ENCODE data around the gene C11orf54. TPM values are rescaled to one million over a fixed set of nuclear protein-coding genes. Genes with fewer than 3 reads are reported as not detected.
A peak's percentile ranks its signal among the peaks of the same experiment; 100 is the strongest.

C11orf54 gene
- total RNA-seq, 1 experiment from 2014 or later: 17.1 TPM

DNA sequence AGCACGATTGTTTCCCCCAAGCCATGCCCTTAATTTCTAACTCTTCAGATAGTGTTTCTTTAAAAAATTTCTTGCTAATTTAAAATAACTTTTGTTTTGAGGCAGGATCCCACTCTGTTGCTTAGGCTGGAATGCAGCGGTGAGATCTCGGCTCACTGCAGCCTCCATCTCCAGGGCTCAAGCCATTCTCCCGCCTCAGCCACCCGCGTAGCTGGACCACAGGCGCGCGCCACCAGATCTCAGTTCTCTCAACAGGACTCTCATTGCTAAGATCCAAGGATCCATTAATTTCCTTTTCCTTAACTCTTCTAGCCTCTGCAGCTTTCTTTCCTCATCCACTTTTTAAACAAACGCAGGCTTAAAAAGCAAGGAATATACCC, 42.3 kb downstream of the C11orf54 start:
- CTCF ChIA-PET: interaction anchor here (0.8 to 1.1 kb wide), 3 partner anchors 20 to 753 kb away, joined by 3 to 9 read pairs (median 3); partner anchors contain the start of genes C11orf54 and TAF1D
- no peak for DNase-seq
- peak overlapping the region; percentile 87 for H3K4me3 Mint-ChIP-seq (ENCODE audit: low read depth, unreplicated experiment)
- H3K9me3 Mint-ChIP-seq (ENCODE audit: low read depth, unreplicated experiment): no peaks in the 10 kb centered on the region
- TF ChIP-seq, protein P1, sequence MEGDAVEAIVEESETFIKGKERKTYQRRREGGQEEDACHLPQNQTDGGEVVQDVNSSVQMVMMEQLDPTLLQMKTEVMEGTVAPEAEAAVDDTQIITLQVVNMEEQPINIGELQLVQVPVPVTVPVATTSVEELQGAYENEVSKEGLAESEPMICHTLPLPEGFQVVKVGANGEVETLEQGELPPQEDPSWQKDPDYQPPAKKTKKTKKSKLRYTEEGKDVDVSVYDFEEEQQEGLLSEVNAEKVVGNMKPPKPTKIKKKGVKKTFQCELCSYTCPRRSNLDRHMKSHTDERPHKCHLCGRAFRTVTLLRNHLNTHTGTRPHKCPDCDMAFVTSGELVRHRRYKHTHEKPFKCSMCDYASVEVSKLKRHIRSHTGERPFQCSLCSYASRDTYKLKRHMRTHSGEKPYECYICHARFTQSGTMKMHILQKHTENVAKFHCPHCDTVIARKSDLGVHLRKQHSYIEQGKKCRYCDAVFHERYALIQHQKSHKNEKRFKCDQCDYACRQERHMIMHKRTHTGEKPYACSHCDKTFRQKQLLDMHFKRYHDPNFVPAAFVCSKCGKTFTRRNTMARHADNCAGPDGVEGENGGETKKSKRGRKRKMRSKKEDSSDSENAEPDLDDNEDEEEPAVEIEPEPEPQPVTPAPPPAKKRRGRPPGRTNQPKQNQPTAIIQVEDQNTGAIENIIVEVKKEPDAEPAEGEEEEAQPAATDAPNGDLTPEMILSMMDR (IDR thresholded peaks at IDR 0.05; ENCODE audit: unreplicated experiment): no peak
- TSS peak; percentile 76 for BruUV-seq (replicated peaks)
- intact Hi-C loops (cut with micrococcal nuclease; ENCODE audit: unreplicated experiment): loop anchor here (2.0 kb wide), 1 partner anchor 43 kb away; the partner anchor contains the start of genes C11orf54 and TAF1D
- peaks cover 36% of the 10 kb centered on the region for H3K36me3 Mint-ChIP-seq (ENCODE audit: insufficient read depth, unreplicated experiment)
- H3K4me1 Mint-ChIP-seq (ENCODE audit: low read depth, unreplicated experiment): peaks cover 17% of the 10 kb centered on the region
- H3K27ac Mint-ChIP-seq (ENCODE audit: unreplicated experiment): peak overlapping the region; percentile 76
- H3K27me3 Mint-ChIP-seq (ENCODE audit: unreplicated experiment): no peaks in the 10 kb centered on the region

DNA sequence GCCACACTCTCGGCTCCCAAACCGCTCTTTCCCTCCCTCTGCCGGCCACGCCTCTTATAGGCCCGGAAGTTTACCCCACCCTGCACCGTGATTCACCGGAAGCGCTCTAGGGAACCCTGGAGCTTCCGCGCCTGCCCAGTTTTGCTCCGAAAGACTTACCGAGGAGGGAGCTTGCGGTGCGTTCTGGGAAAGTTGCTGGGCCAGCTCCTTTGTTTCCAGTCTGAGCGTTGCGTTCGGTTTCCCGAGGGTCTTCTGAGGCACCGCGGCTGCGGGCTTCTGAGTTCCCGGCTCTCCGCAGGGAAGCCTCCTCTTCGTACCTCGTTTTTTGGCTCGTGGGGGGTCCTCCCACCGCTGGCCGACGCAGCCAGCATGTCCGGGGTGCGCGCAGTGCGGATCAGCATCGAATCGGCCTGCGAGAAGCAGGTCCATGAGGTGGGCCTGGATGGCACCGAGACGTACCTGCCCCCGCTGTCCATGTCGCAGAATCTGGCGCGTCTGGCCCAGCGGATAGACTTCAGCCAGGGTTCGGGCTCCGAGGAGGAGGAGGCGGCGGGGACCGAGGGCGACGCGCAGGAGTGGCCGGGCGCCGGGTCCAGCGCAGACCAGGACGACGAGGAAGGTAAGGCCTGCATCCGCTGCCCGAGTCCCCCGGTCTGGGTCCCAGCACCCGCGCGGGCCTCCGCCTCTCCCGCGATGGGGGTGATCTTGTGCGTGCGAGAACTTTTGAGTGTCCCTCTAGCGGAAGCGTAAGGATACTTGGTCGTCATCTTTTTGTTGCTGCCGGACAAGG, 42.9 kb downstream of the C11orf54 start, which contains the start of gene MED17:
TSS of gene MED17 (plus strand) at position 138 of the 790 bp plus-strand sequence. CDS start at position 370, 232 bp downstream.
- TF ChIP-seq, protein P1 (IDR thresholded peaks at IDR 0.05; ENCODE audit: unreplicated experiment): no peak
- Mint-ChIP-seq H3K4me3 (ENCODE audit: low read depth, unreplicated experiment) (peak within 1 kb of the TSS; percentile 87), H3K4me1 (ENCODE audit: low read depth, unreplicated experiment) (peaks cover 17% of the 10 kb centered on the region), H3K9me3 (ENCODE audit: low read depth, unreplicated experiment) (no peaks in the 10 kb centered on the region), H3K27ac (ENCODE audit: unreplicated experiment) (peak within 1 kb of the TSS; percentile 76), H3K36me3 (ENCODE audit: insufficient read depth, unreplicated experiment) (peaks cover 36% of the 10 kb centered on the region), H3K27me3 (ENCODE audit: unreplicated experiment) (no peaks in the 10 kb centered on the region)
- intact Hi-C loops (cut with micrococcal nuclease; ENCODE audit: unreplicated experiment): loop anchor here (2.0 kb wide), 1 partner anchor 44 kb away; the partner anchor contains the start of genes C11orf54 and TAF1D
- DNase-seq: peak; percentile 86
- CTCF ChIA-PET: interaction anchor here (0.8 to 1.1 kb wide), 3 partner anchors 21 to 752 kb away, joined by 3 to 9 read pairs (median 3); partner anchors contain the start of genes C11orf54 and TAF1D
- no TSS peak for BruUV-seq (replicated peaks)

DNA sequence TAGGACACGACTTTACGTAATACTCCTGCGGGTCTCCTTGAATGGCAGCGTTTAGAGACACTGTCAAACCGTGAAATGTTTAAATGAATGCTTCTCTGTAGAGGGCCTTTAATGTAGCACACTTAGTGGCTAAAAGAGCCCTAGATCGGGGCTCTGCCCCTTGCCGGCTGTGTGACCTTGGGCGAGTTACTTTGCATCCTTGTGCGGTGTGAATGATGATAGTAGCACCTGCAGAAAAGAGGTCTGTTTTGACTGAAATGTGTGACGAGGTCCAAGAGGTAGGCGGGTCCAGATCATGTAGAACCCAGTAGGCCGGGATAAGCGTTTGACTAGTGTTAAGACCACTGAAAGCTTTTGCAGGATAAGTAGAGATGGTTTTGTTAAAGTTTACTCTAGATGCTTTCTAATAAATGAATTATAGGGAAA, 43.5 kb downstream of the C11orf54 start:
- Mint-ChIP-seq H3K4me1 (ENCODE audit: low read depth, unreplicated experiment) (peaks cover 17% of the 10 kb centered on the region), H3K4me3 (ENCODE audit: low read depth, unreplicated experiment) (peak overlapping the region; percentile 87), H3K36me3 (ENCODE audit: insufficient read depth, unreplicated experiment) (peaks cover 36% of the 10 kb centered on the region), H3K27ac (ENCODE audit: unreplicated experiment) (peak overlapping the region; percentile 76), H3K9me3 (ENCODE audit: low read depth, unreplicated experiment) (no peaks in the 10 kb centered on the region), H3K27me3 (ENCODE audit: unreplicated experiment) (no peaks in the 10 kb centered on the region)
- CTCF ChIA-PET: no interaction called here
- TSS peak; percentile 49 for BruUV-seq (replicated peaks)
- DNase-seq: no peak
- TF ChIP-seq, protein P1 (IDR thresholded peaks at IDR 0.05; ENCODE audit: unreplicated experiment): no peak
- intact Hi-C loops (cut with micrococcal nuclease; ENCODE audit: unreplicated experiment): loop anchor here (2.0 kb wide), 1 partner anchor 44 kb away; the partner anchor contains the start of genes C11orf54 and TAF1D

DNA sequence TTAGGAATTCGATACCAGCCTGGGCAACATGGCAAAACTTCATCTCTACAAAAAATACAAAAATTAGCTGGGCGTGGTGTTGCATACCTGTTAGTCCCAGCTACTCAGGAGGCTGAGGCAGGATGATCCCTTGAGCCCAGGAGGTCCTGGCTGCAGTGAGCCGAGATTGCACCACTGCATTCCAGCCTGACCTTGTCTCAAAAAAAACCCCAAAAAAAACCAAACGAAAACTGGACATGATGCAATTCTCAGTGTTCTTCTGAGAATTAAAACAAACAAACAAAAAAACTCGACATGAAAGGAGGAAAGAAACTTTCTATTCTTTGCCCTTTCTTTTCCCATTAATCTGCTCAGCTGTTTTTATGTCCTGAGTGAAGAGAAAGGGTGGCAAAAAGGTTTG, 50.0 kb downstream of the C11orf54 start:
- TF ChIP-seq, protein P1 (IDR thresholded peaks at IDR 0.05; ENCODE audit: unreplicated experiment): no peak
- Mint-ChIP-seq H3K4me3 (ENCODE audit: low read depth, unreplicated experiment) (no peak overlapping the region), H3K9me3 (ENCODE audit: low read depth, unreplicated experiment) (no peaks in the 10 kb centered on the region), H3K4me1 (ENCODE audit: low read depth, unreplicated experiment) (peaks cover 8% of the 10 kb centered on the region), H3K36me3 (ENCODE audit: insufficient read depth, unreplicated experiment) (peaks cover 29% of the 10 kb centered on the region), H3K27ac (ENCODE audit: unreplicated experiment) (no peak overlapping the region), H3K27me3 (ENCODE audit: unreplicated experiment) (no peaks in the 10 kb centered on the region)
- CTCF ChIA-PET: no interaction called here
- no peak for DNase-seq
- no TSS peak for BruUV-seq (replicated peaks)
- intact Hi-C loops (cut with micrococcal nuclease; ENCODE audit: unreplicated experiment): no loop called here
